GM21528 (cell line): Measurements from ENCODE around the gene OR6M1.

ENCODE experiments used
- ATAC-seq: cut with Tn5 transposase; IDR thresholded peaks from one replicate; pipeline ENCODE4 v1.9.1; 2021; ENCODE audit warnings: mild to moderate bottlenecking, moderate library complexity; ENCODE audit not compliant: unreplicated experiment, low FRiP score

OR6M1 gene

DNA sequence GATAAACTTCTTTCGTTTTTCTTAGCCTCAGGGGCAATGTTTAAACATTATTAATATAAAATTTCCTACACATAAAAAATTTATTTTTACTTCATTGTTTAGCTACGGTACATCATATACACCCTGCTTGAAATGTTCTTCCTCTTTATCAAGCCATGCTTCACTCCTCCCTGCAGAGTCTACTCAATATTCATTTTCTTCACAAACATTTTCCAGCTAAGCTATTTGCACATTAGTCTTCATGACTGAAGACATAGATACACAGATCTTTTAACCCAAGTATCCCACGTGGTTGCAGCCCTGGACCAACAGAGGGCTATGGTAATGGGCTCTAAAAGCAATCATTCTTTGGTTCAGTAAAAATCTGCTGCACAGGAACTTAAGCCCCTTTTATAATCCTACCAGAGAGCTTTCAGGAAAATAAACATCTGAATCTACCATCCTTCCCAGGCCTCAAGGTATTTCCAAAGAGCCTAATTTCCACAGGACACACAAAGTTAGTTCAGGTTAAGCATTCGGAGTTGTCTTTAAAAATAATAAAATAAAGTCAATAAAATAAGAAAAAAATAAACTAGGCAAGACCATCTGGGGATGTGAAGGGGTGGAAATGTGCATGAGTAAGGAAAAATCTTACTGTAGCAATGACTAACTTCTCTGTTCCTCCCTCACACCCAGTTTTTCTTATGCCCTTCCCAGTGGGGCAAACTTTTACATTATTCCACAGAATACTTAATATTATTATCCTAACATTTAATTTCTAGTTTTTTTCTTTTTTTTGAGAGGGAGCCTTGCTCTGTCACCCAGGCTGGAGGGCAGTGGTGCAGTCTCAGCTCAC is 30.2 kb downstream of the OR6M1 start:
- ATAC-seq: no peak

DNA sequence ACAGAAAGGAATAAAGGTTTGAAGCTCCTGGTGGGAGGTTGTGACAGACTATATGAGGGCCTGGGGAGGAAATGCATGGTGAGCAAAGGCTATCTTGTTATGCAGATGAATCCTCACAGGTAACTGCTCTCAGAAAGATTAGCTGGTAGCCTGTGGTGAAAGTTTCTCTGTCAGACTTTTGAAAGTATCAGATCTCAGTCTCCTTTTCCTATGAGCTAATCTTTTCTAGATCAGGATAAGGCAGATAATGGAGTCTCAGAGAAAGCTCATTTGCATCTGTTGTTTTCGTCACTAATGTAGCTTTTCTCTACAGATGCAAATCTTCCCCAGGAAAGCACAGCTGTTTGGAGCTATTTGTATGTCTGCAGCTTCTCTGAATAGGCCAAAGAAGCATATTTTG is 30.9 kb downstream of the OR6M1 start:
- peak; percentile 60 for ATAC-seq

- no peak for ATAC-seq
Observed at GRCh38 chr11:123773959-123774358, 32.2 kb downstream of the OR6M1 start.

DNA sequence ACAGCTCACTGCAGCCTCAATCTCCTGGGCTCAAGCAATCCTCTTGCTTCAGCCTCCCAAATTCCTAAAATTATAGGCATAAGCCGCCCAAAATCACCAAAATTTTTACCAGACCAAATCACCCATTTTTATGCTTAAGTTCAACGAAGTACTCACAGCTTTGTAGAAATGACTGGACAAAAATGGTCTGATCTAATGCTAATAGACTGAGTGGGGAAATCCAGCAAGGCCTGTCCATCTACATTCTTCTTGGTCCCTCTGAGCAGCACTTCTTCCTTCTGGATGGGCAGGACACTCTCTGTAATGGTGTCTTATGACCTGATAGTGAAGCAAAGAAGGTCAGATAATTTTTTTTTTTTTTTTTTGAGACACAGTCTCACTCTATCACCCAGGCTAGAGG is 33.1 kb downstream of the OR6M1 start:
- no peak for ATAC-seq

DNA sequence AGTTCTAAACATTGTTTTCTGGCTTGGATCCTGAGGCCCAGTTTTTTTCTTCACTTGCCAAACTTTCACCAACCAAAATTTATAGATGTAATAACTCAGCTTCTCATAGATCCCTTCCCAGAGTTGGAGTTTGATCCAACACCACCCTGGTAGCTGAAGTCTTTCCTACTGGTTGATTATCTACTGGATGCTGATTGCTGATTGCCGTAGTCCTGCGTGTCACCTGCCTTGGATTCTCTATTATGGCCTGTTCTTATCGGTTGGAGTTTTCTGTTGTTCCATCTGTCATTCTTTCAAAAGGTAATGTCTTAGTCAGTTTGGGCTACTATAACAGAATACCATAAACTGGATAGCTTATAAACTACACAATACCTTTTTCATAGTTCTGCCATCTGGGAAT is 34.5 kb downstream of the OR6M1 start:
- no peak for ATAC-seq

DNA sequence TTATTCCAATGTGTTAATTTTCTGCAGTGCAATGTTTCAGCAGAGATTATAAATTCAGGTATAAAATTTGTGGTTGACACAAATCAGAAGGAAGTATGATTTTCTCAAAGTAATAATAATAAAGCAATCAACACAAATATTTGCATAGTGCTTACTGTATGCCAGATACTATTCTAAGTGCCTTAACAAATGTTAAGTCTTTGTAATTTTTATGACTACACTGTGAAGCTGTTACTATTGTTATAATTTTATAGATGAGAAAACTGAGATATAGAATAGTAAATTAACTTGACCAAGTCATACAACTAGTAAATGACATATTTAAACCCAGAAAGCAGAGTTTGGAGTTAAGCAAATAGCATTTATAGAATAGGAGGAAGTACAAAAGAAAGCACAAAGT is 35.4 kb downstream of the OR6M1 start:
- no peak for ATAC-seq

- no peak for ATAC-seq
Observed at GRCh38 chr11:123765601-123766000, 40.5 kb downstream of the OR6M1 start.

- no peak for ATAC-seq
Observed at GRCh38 chr11:123762422-123762821, 43.7 kb downstream of the OR6M1 start.

DNA sequence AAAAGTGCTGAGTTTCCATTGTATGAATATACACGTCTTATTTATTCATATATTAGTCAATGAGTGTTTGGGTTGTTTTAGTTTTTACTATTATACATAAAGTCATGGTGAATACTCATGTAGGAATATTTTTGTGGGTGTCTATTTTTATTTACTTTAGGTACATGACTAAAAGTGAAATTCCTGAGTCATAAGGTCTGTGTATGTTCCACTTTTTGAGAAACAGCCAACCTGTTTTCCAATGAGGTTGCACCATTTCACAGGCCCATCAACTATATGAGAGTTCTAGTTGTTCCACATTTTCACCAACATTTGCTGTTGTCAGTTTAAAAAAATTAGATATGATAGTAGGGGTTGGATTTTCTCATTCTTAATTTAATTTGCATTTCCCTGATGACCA is 45.3 kb downstream of the OR6M1 start:
- peak; percentile 85 for ATAC-seq

DNA sequence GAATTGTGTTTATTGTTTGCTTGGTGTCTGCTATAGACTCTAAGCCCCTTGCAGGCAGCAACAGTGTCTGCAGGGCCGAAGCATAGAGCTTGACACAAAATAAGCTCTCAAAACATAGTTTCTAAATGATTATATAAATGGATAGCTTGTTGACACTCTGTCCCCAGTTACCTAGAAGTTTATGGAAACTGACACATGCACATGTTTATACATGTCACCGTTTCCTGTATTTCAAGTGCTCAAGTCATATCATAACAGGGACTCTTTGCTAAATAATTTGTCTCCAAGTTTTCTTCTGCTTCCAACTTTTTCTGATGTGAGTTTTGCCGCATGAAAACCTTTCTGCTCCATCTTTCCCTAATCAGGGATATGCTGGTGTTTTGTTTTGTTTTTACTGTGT is 48.2 kb downstream of the OR6M1 start:
- no peak for ATAC-seq

- ATAC-seq: no peak
Observed at GRCh38 chr11:123755813-123756212, 50.3 kb downstream of the OR6M1 start.
